ENCODE results near the gene FXN. TPM values are rescaled to one million over a fixed set of nuclear protein-coding genes. Genes with fewer than 3 reads are reported as not detected.

FXN gene
- total RNA-seq, 2 donors from 2014 or later: 10.5 to 24.6 TPM

DNA sequence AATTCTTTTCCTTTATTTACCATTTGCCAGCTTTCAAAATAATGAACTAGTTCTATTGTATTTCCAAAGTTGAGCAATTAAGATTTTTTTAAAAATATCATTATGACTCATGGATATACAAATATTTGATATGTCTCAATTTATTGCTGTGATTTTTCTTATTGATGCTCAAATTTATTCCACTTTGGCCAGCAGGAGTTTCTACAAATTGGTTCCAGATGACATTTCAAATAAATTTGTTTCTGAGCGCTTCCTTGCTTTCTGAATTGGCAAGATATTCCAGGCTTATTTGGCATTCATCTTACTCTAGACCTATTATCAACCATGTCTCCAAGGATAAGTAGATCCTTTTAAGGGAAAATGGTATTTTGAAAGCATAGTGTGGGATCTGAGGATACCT, 80.1 kb downstream of the FXN start:
- Histone ChIP-seq H3K36me3 (no peaks in the 10 kb centered on the region), H3K27me3 (no peaks in the 10 kb centered on the region), H3K4me1 (peaks cover 0 to 3% of the 10 kb centered on the region in 2 donors), H3K4me3 (no peak overlapping the region), H3K9me3 (no peaks in the 10 kb centered on the region), H3K27ac (no peak overlapping the region)
- TF ChIP-seq CTCF (IDR thresholded peaks at IDR 0.05): no peak
- no peak for DNase-seq (ENCODE audit: low spot score)

DNA sequence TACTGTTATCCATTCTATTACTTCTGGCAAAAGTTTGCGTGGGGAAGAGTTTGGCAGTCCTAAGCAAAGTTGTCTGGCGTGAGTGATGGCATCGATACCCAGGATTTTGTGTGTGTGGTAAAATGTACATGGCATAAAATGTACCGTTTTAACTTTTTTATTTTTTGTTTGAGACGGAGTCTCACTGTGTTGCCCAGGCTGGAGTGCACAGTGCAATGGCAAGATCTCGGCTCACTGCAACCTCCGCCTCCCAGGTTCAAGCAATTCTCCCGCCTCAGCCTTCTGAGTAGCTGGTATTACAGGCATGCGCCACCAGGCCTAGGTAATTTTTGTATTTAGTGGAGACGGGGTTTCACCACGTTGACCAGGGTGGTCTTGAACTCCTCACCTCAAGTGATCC, 83.1 kb downstream of the FXN start:
- Histone ChIP-seq H3K9me3 (no peaks in the 10 kb centered on the region), H3K36me3 (no peaks in the 10 kb centered on the region), H3K4me1 (peaks cover 0 to 14% of the 10 kb centered on the region in 2 donors), H3K27me3 (no peaks in the 10 kb centered on the region), H3K27ac (no peak overlapping the region), H3K4me3 (no peak overlapping the region)
- DNase-seq (ENCODE audit: low spot score): peak; percentile 40
- TF ChIP-seq CTCF (IDR thresholded peaks at IDR 0.05): no peak

DNA sequence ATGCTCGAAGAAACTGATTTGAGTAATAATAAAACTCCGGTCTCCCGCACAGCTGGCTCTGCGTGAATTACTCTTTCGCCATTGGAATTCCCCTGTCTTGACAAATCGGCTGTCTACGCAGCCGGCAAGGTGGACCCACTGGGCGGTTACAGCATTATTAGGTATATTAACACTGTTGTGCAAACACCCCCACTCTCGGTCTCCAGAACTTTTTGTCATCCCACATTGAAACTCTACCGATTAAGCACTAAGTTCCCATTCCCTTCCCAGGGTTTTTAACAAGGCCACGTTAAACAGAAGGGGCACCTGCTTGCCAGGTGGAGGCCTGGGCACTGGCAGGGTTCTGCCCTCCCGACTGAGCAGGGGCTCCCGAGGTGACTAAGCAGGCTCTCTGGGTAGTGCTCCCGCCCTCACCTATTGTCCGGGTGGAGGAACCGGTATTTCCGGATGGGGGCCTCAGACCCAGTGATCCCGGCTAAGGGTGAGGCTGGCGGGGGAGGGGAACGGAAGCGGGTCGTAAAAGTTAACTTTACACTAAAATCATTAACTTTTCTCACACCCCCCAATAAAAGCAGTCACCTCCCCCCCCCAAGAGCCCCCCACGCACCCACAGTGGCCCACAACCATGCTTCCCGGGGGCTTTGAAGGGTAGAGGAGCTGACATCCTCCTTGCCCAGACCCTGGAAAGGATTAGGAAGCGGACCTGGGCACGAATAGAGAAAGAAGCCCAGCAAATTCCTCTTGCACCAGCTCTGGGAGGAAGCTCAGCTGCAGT, 85.0 kb downstream of the FXN start:
- peak overlapping the region; percentile 75 to 76 for H3K27ac ChIP-seq
- no peak for TF ChIP-seq CTCF (IDR thresholded peaks at IDR 0.05)
- H3K4me3 ChIP-seq: peak overlapping the region; percentile 65 to 76
- H3K9me3 ChIP-seq: no peaks in the 10 kb centered on the region
- no peak for DNase-seq (ENCODE audit: low spot score)
- no peaks in the 10 kb centered on the region for H3K36me3 ChIP-seq
- H3K4me1 ChIP-seq: peaks cover 0 to 14% of the 10 kb centered on the region in 2 donors
- no peaks in the 10 kb centered on the region for H3K27me3 ChIP-seq

DNA sequence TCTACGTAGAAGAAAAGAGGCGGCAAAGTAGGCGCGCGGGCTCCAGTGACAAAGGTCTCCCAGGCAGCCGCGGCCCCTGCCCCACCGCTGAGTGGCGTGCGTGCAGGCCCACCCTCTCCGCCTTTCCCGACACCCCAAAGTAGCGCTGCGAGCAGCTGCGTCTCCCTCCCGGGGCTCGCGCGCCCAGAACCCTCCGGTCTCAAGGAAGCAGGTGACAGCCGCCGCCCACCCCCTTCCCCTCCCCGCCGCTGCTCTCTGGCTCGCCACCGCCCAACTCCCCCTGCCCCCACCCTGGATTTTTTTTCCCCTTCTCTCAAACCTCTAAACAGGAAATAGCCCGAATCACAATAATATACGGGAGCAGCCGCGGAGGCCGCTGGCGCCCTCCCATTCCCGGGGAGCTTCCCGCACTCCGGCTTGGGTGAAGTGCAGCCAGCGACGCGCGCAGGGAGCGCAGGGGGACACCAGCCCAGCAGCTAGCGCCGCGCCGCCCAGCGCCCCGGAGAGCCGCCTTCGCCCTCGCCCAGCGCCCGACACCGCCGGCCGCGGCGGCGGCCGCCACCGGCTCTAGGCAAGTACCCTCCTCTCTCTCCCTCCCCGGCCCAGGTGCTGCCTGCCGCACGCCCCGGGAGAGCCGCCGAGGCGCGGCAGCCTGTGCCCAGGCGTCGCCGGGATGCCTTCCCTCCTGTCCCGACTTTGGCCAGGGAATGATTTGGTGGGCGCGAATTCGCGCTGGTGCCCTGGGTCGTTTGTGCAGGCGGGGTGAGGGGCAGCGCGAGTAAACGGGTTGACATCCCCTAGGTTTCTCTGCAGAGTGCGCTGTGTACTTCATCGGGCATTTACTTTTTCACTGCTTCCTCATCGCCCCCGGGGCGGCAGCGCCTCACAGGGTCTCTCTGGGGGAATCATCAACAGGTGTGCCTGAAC, 85.9 kb downstream of the FXN start:
- Histone ChIP-seq H3K27ac (peak overlapping the region; percentile 75 to 76), H3K9me3 (no peaks in the 10 kb centered on the region), H3K4me3 (peak overlapping the region; percentile 65 to 76), H3K36me3 (no peaks in the 10 kb centered on the region), H3K27me3 (no peaks in the 10 kb centered on the region), H3K4me1 (peaks cover 0 to 14% of the 10 kb centered on the region in 2 donors)
- DNase-seq (ENCODE audit: low spot score): no peak
- no peak for TF ChIP-seq CTCF (IDR thresholded peaks at IDR 0.05)

DNA sequence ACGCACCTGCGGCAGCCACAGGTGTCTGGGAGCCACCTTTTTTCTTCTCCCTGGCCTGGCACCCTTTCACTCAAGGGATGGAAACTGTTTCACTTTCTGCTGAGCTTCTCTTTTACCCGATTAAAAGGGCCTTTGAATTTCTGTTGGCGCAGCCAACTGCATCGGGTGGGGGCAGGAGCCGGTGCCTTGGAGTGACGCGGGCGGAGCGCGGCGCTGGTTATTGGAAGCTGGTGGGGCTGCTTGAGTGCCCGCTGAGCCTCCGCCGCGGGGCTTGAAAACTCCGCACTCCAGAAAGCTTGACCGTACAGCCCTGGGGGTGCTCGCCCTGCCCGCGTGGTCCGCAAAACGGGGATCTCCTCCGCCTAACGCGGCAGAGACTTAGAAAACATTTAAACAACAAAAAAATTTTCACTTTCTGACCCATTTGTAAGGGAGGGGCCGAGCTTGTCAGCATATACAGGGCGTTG, 86.6 kb downstream of the FXN start:
- no peaks in the 10 kb centered on the region for H3K36me3 ChIP-seq
- peaks cover 0 to 14% of the 10 kb centered on the region in 2 donors for H3K4me1 ChIP-seq
- TF ChIP-seq CTCF (IDR thresholded peaks at IDR 0.05): no peak
- DNase-seq (ENCODE audit: low spot score): peak; percentile 81
- no peaks in the 10 kb centered on the region for H3K27me3 ChIP-seq
- H3K9me3 ChIP-seq: no peaks in the 10 kb centered on the region
- H3K4me3 ChIP-seq: peak overlapping the region; percentile 65 to 76
- H3K27ac ChIP-seq: peak overlapping the region; percentile 75 to 76

Measured in right atrium auricular region (tissue), 2 donors.